ENCODE results near the gene EDRF1. TPM values are rescaled to one million over a fixed set of nuclear protein-coding genes. Genes with fewer than 3 reads are reported as not detected.

EDRF1 gene
- total and polyA plus RNA-seq, 2 of the 4 experiments (the other 2 are of a cell fraction), result 17.0 to 24.9 TPM

- H2AFZ ChIP-seq (replicated peaks; ENCODE audit: low read length, poor library complexity), result no peak overlapping the region
- no peak overlapping the region for H3K14ac ChIP-seq (replicated peaks; ENCODE audit: low read depth, low read length)
- H3K79me1 ChIP-seq (ENCODE audit: low read depth in 1 of 2, low read length in 2 of 2), result no peaks in the 10 kb centered on the region
- no peak overlapping the region for H3K9ac ChIP-seq (ENCODE audit: low read depth, low read length)
- no peak overlapping the region for H3K18ac ChIP-seq (ENCODE audit: low read depth, low read length)
- H2AK5ac ChIP-seq (ENCODE audit: low read depth, low read length), result no peak overlapping the region
- H2BK20ac ChIP-seq (ENCODE audit: low read depth, low read length), result no peak overlapping the region
- no peak overlapping the region for H3K4me3 ChIP-seq (ENCODE audit: insufficient read depth, low read depth, low read length)
- peak overlapping the region; percentile 34 for H2AK9ac ChIP-seq (replicated peaks; ENCODE audit: low read depth, low read length, poor library complexity)
- no peak overlapping the region for H2BK15ac ChIP-seq (ENCODE audit: low read depth, low read length)
- H3K56ac ChIP-seq (ENCODE audit: extremely low read depth, insufficient read depth, low read length), result no peak overlapping the region
- CTCF ChIA-PET, result no interaction called here
- H3K4me2 ChIP-seq (ENCODE audit: low read depth, low read length), result no peak overlapping the region
- no peak overlapping the region for H4K5ac ChIP-seq (ENCODE audit: low read depth, low read length)
- H3K36me3 ChIP-seq (ENCODE audit: control insufficient read depth, insufficient read depth, low read length), result peaks cover 9% of the 10 kb centered on the region
- whole genome bisulfite sequencing, 2 experiments (ENCODE audit: extremely low coverage in 2 of 2, insufficient read length in 1 of 2), result 95% methylated on average over 8 of the region's 12 CpGs; no CpG with 5 or more reads in 1 of the 2 experiments
- dilution Hi-C loops (cut with HindIII; ENCODE audit: low sequenced_read_pairs, unreplicated experiment), result no loop called here
- H4K20me1 ChIP-seq (ENCODE audit: insufficient read depth, low read length), result no peaks in the 10 kb centered on the region
- H3K27me3 ChIP-seq (ENCODE audit: control insufficient read depth, insufficient read depth, low read length), result no peaks in the 10 kb centered on the region
- no peak overlapping the region for H2BK5ac ChIP-seq (ENCODE audit: low read depth, low read length, poor library complexity, severe bottlenecking)
- no peak overlapping the region for H4K8ac ChIP-seq (ENCODE audit: low read depth in 2 of 2, low read length in 2 of 2)
- intact Hi-C loops (cut with micrococcal nuclease), result no loop called here
- DNase-seq (no peak), ATAC-seq (ENCODE audit: low read depth) (no peak)
- no TSS peak for BruUV-seq (replicated peaks)
- H3K4ac ChIP-seq (ENCODE audit: low read depth, low read length), result no peak overlapping the region
- no peak overlapping the region for H3K27ac ChIP-seq (ENCODE audit: insufficient read depth, low read length)
- no peak for TF ChIP-seq MXI1 (IDR thresholded peaks at IDR 0.05; ENCODE audit: borderline replicate concordance, low read depth, low read length)
- TF ChIP-seq MAFK (IDR thresholded peaks at IDR 0.05; ENCODE audit: low read depth, low read length), result no peak
- TF ChIP-seq RAD21 (IDR thresholded peaks at IDR 0.05; ENCODE audit: low read length), result no peak
- TF ChIP-seq POLR2A (IDR thresholded peaks at IDR 0.05; ENCODE audit: low read depth, low read length), result no peak
- TF ChIP-seq SMC3 (IDR thresholded peaks at IDR 0.05; ENCODE audit: low read depth, low read length), result no peak
- no peak for TF ChIP-seq BHLHE40 (IDR thresholded peaks at IDR 0.05; ENCODE audit: low read depth, low read length)
- TF ChIP-seq NFE2L2 (IDR thresholded peaks at IDR 0.05; ENCODE audit: low read depth, low read length), result no peak
- no peak for TF ChIP-seq ELK1 (IDR thresholded peaks at IDR 0.05; ENCODE audit: borderline replicate concordance, low read depth, low read length)
- no peak for TF ChIP-seq FOS (IDR thresholded peaks at IDR 0.05; ENCODE audit: low read depth, low read length)
- TF ChIP-seq RFX5 (IDR thresholded peaks at IDR 0.05; ENCODE audit: low read depth, low read length), result no peak
- no peak for TF ChIP-seq RCOR1 (IDR thresholded peaks at IDR 0.05; ENCODE audit: insufficient replicate concordance, low read length)
- TF ChIP-seq MAZ (IDR thresholded peaks at IDR 0.05; ENCODE audit: borderline replicate concordance, low read depth, low read length), result no peak
- TF ChIP-seq USF2 (IDR thresholded peaks at IDR 0.05; ENCODE audit: low read depth, low read length), result no peak
- TF ChIP-seq CHD1 (IDR thresholded peaks at IDR 0.05; ENCODE audit: low read depth, low read length), result no peak
- no peak for TF ChIP-seq CEBPB (IDR thresholded peaks at IDR 0.05; ENCODE audit: low read depth, low read length)
- no peak for TF ChIP-seq CTCF (conservative IDR thresholded peaks at IDR 0.05; ENCODE audit: low read depth, low read length)
- no peak overlapping the region for H3K23ac ChIP-seq (ENCODE audit: low read depth, low read length)
- in situ Hi-C loops (cut with MboI; ENCODE audit: low sequenced_read_pairs), result no loop called here
- POLR2A ChIA-PET (ENCODE audit: unreplicated experiment), result no interaction called here
- H3K9me1 ChIP-seq (ENCODE audit: insufficient read depth, low read length), result no peaks in the 10 kb centered on the region
- no peaks in the 10 kb centered on the region for H3K4me1 ChIP-seq (ENCODE audit: control insufficient read depth, insufficient read depth, low read length)
- H2BK120ac ChIP-seq (ENCODE audit: low read depth, low read length), result no peak overlapping the region
- H4K91ac ChIP-seq (ENCODE audit: insufficient read depth, low read depth, low read length), result no peak overlapping the region
- H3K9me3 ChIP-seq (ENCODE audit: control insufficient read depth, insufficient read depth, low read length), result no peaks in the 10 kb centered on the region
Measured at GRCh38 chr10:125769175-125769574, 49.7 kb downstream of the EDRF1 start.

Data from IMR-90 (cell line).